Adrenal gland (tissue), 12 donors: ENCODE results near the gene PELO. TPM values are rescaled to one million over a fixed set of nuclear protein-coding genes. Genes with fewer than 3 reads are reported as not detected.
A peak's percentile ranks its signal among the peaks of the same experiment; 100 is the strongest.

Experiments
- DNase-seq, 7 donors: peaks; one replicate each; pipeline ENCODE4 v3.0.0-alpha.2; 2019 to 2020
- H3K27ac ChIP-seq, 5 donors: fragments of 200-600 bp; sonication (generic) in 4 of 5; 1 replicate in 3 of 5; 2 replicates in 2 of 5; pipeline versions ENCODE4 v1.5.1 to v1.8.0; 2016 to 2020; ENCODE audit warnings: mild to moderate bottlenecking in 1 of 5
- H3K27me3 ChIP-seq: fragments of 200-600 bp; 2 replicates; pipeline ENCODE4 v1.8.0; 2021
- H3K36me3 ChIP-seq, 2 donors: fragments of 200-600 bp; replicated peaks in 1 of 2; 1 replicate in 1 of 2; 2 replicates in 1 of 2; pipeline versions ENCODE4 v1.5.1 to v1.8.0; 2018 to 2022
- H3K4me1 ChIP-seq, 2 donors: fragments of 200-600 bp; replicated peaks in 1 of 2; 1 replicate in 1 of 2; 2 replicates in 1 of 2; pipeline versions ENCODE4 v1.5.1 to v1.8.0; 2018 to 2021
- H3K4me3 ChIP-seq, 4 donors: fragments of 200-600 bp; sonication (generic) in 3 of 4; one replicate each; pipeline ENCODE4 v1.5.1; 2016 to 2018
- H3K9me3 ChIP-seq, 3 donors: fragments of 200-600 bp; sonication (generic) in 1 of 3; replicated peaks in 1 of 3; 1 replicate in 2 of 3; 2 replicates in 1 of 3; pipeline versions ENCODE4 v1.5.1 to v1.8.0; 2016 to 2021
- POLR2A ChIP-seq, 2 donors: fragments of 450-650 bp; IDR thresholded peaks; one replicate each; pipeline ENCODE4 v1.6.1; 2017; ENCODE audit warnings: antibody characterized with exemption in 2 of 2, mild to moderate bottlenecking in 2 of 2, moderate library complexity in 1 of 2
- WGBS, 4 donors: extraction: QIAGEN DNeasy Blood & Tissue Kit in 2 of 4; methylation state at CpG; one replicate each; pipeline versions ENCODE4 v1.1.5 to v1.1.7; 2013 to 2017; 5-methylcytosine and 5-hydroxymethylcytosine counted together
- intact Hi-C, 2 donors: fragments of 100-400 bp; cut with DNase I; formaldehyde crosslinking; loops; one replicate each; pipeline versions ENCODE4 v1.14.1 to v1.15.0; 2022 to 2023
- polyA plus RNA-seq, 3 donors: library from polyadenylated mRNA; stranded (reverse); fragments of 200-250 nt in 2 of 3; fragments of 350-450 nt in 1 of 3; fragmentation: Illumina TruSeq in 1 of 3; extraction: RNeasy Lipid Tissue Mini Kit (QIAGEN cat#74804) in 1 of 3; gene quantifications; one replicate each; pipeline ENCODE4 v1.2.3, GENCODE V29; 2013 to 2014
- total RNA-seq, 9 donors: library from RNA; depleted of rRNA in 4 of 9; stranded (reverse); fragments of >200 nt in 4 of 9; fragments of 120-200 nt in 1 of 9; fragmentation: NEBNext Ultra II Directional in 1 of 9; extraction: Animal tissue kit (Norgen Biotek cat#: 25700) in 1 of 9; gene quantifications; one replicate each; pipeline versions ENCODE4 v1.1.0 to v1.2.4, GENCODE V29; 2013 to 2023
- TF ChIP-seq, protein P1 (sequence below), 6 experiments: fragments of 450-650 bp in 4 of 6; fragments of 200-600 bp in 2 of 6; sonication (generic) in 1 of 6; IDR thresholded peaks; 1 replicate in 5 of 6; 2 replicates in 1 of 6; pipeline versions ENCODE4 v1.5.1 to v1.8.0; 2016 to 2021; ENCODE audit warnings: antibody characterized with exemption in 6 of 6, mild to moderate bottlenecking in 2 of 6, moderate library complexity in 1 of 6
- donor health status: healthy with polysubstance abuse.
- donor health status: Bipolar disorder and iron deficiency.
- donor health status: DM: yes; HTN: yes; CAD: no.
- donor health status: DM: no; HTN: no; CAD: no.
- donor health status: DM: no; HTN: no; CAD: no.
- donor health status: DM: yes; HTN: yes; CAD: no.

PELO gene
- total and polyA plus RNA-seq, 12 donors, result 17.8 to 147 (median 68.7) TPM

DNA sequence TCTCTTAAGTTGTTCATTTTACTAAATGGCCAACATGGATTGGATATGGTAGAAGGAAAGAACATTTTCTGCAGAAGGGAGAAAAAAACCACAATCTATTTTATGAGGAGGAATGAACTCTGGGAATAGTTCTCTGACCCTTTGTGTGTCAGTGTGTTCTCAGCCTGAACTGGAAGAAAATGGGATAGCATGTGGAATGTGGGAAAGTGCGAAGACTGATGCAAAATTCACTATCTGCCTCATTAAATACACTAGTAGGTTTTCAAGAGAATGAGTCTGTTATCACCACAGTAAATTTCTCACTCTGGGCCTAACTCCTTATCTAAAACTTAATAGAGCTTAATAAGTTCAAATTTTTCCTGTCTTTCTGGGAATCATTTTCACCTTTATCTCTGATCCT is 22.7 kb downstream of the PELO start:
- 38 to 92% (median 68%) methylated on average over 1 of the region's 1 CpG for WGBS, 4 donors
- no peak for TF ChIP-seq POLR2A (IDR thresholded peaks at IDR 0.05)
- TF ChIP-seq, protein P1, sequence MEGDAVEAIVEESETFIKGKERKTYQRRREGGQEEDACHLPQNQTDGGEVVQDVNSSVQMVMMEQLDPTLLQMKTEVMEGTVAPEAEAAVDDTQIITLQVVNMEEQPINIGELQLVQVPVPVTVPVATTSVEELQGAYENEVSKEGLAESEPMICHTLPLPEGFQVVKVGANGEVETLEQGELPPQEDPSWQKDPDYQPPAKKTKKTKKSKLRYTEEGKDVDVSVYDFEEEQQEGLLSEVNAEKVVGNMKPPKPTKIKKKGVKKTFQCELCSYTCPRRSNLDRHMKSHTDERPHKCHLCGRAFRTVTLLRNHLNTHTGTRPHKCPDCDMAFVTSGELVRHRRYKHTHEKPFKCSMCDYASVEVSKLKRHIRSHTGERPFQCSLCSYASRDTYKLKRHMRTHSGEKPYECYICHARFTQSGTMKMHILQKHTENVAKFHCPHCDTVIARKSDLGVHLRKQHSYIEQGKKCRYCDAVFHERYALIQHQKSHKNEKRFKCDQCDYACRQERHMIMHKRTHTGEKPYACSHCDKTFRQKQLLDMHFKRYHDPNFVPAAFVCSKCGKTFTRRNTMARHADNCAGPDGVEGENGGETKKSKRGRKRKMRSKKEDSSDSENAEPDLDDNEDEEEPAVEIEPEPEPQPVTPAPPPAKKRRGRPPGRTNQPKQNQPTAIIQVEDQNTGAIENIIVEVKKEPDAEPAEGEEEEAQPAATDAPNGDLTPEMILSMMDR (IDR thresholded peaks at IDR 0.05), result no peak
- H3K4me3 ChIP-seq, result no peak overlapping the region
- no peaks in the 10 kb centered on the region for H3K27me3 ChIP-seq
- H3K4me1 ChIP-seq, result peaks cover 23 to 84% of the 10 kb centered on the region in 2 donors
- H3K36me3 ChIP-seq, result no peaks in the 10 kb centered on the region
- intact Hi-C loops, result no loop called here
- no peak for DNase-seq
- no peaks in the 10 kb centered on the region for H3K9me3 ChIP-seq
- peak overlapping the region in 3 of 5 donors; percentile 39 to 67 (median 43) for H3K27ac ChIP-seq

DNA sequence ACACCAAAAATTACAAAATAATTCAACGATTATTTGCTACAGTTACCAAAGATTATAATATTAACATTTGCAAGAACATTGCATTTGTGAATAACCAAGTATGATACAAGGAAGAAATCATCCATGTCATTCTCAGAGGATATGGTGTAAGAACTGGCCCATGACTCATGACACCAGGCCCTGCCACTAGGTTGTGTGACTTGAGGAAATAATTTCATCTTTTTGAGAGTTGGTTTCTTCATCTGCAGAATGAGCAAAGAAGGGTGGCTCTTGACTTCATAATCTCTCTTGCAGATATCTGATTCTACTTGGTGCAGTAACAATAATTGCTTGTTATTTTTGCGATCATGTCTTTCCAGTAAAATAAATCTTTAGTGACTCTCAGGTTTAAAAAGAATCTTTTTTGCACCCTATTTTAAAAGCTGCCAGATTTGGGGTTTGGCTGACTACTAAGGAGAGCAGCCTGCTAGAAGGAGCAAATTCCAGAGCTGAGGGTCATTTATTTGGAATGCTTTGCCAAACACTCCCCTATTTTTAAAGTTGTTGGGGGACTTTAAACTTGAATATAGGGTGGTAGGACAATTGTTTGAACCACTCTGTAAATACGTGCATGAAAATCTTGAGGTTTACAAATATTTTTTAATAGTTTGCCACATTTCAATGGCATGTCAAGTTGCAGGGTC is 23.5 kb downstream of the PELO start:
- intact Hi-C loops, result no loop called here
- Histone ChIP-seq H3K4me3 (no peak overlapping the region), H3K36me3 (no peaks in the 10 kb centered on the region), H3K4me1 (peaks cover 20 to 78% of the 10 kb centered on the region in 2 donors), H3K27me3 (no peaks in the 10 kb centered on the region), H3K27ac (peak overlapping the region in 2 of 5 donors; percentile 43 to 67), H3K9me3 (no peaks in the 10 kb centered on the region)
- WGBS, 4 donors, result 58 to 80% (median 66%) methylated on average over 3 of the region's 3 CpGs
- TF ChIP-seq, protein P1 (IDR thresholded peaks at IDR 0.05), result no peak
- TF ChIP-seq POLR2A (IDR thresholded peaks at IDR 0.05), result no peak
- peak in 6 of 7 donors; percentile 32 to 68 (median 57) for DNase-seq

DNA sequence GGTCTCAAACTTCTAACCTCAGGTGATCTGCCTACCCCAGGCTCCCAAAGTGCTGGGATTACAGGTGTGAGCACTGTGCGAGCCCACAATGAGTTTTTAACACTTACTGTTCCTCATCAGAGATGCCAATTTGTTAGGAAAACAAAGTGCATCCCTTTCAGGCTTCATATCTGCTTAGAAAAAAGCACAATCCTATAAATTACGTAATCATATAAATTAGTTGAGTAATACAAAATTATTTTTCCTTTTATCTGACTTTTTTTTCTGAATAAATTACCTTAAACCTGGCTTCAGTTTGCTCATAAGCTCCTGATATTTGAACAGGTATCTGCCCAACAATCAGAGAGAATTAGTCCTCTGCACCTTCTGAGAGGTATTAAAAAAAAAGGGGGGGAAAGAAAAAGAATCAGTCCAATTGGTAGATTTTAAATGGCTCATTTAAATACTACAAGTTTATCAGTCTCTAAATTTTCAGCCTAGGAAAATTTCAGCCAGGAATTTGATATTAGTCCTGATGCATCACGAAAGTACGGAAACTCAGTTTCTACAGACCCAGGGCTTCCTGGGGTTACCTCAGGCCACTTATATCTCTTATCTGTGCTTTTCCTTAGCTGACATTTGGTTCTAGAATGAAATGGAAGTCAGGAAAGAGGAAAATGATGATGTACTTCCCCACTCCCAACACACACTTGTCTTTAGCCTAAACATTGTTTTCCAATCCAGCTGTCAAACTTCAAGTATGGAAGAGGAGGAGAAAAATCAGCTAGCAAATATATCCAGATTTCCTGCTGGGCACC is 26.8 kb downstream of the PELO start:
- Histone ChIP-seq H3K9me3 (no peaks in the 10 kb centered on the region), H3K4me3 (no peak overlapping the region), H3K27ac (peak overlapping the region in 3 of 5 donors; percentile 7 to 50 (median 35)), H3K27me3 (no peaks in the 10 kb centered on the region), H3K4me1 (peaks cover 16 to 56% of the 10 kb centered on the region in 2 donors), H3K36me3 (no peaks in the 10 kb centered on the region)
- WGBS, 4 donors, result 50 to 71% (median 58%) methylated on average over 4 of the region's 4 CpGs
- DNase-seq, result peak in 1 of 7 donors; percentile 24
- TF ChIP-seq POLR2A (IDR thresholded peaks at IDR 0.05), result no peak
- TF ChIP-seq, protein P1 (IDR thresholded peaks at IDR 0.05), result no peak
- intact Hi-C loops, result no loop called here

DNA sequence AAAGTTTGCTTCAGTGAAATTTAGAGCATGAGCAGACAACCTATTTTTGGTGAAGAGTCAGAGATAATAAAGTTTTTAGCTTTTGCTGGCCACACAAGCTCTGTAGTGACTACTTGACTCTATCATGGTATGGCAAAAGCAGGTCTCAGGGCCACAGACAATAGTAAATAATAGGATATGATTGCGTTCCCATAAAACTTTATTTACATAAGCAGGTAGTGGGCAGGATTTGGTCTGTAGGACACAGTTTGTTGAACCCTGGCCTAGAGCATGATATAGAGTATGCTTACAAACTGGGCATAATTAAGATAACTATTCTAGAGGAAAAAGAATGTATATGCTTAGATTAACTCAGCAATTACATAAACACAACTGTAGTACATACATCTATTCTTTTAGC is 30.1 kb downstream of the PELO start:
- 86 to 98% (median 97%) methylated on average over 1 of the region's 1 CpG for WGBS, 4 donors
- TF ChIP-seq, protein P1 (IDR thresholded peaks at IDR 0.05), result no peak
- no peak for TF ChIP-seq POLR2A (IDR thresholded peaks at IDR 0.05)
- no peak for DNase-seq
- no peak overlapping the region for H3K4me3 ChIP-seq
- H3K36me3 ChIP-seq, result no peaks in the 10 kb centered on the region
- intact Hi-C loops, result no loop called here
- H3K9me3 ChIP-seq, result no peaks in the 10 kb centered on the region
- H3K27me3 ChIP-seq, result no peaks in the 10 kb centered on the region
- peaks cover 18 to 47% of the 10 kb centered on the region in 2 donors for H3K4me1 ChIP-seq
- H3K27ac ChIP-seq, result no peak overlapping the region
